ENCODE measurements around the gene NDUFV1.
"Not testable (repeated sequence)": the region's sequence is repeated elsewhere in the genome, so short reads cannot be mapped to it uniquely, and the experiment has no call there.

The NDUFV1 gene

DNA sequence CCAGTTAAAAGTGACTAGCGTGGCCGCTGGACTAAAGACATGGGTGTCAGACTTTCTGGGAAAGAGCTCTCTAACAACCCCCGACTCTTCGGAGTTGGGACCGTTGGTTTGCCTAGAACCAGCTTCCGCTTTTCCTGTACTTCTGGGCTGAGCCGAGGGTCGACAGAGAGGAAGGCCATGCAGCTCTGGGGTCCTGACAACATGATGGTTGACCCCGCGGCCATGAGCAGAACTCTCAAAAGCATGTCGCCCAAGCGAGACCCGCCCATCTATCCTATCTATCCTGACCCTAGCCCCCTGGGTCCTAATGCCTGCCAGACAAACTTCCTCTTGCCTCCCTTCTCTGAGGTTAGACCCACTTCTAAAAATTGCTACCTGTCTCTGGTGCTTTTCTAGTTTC is 13.9 kb downstream of the NDUFV1 start:
- not testable (repeated sequence) for H3K4me3 Mint-ChIP-seq, H3K9me3 Mint-ChIP-seq

DNA sequence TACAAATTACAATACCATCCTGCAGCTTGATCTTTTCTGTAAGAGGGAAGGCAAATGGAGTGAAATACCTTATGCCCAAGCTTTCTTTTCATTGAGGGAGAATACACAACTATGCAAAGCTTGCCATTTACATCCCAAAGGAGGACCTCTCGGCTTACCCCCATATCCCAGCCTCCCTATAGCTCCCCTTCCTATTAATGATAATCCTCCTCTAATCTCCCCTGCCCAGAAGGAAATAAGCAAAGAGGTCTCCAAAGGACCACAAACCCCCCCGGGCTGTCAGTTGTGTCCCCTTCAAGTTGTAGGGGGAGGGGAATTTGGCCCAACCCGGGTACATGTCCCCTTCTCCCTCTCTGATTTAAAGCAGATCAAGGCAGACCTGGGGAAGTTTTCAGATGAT is 15.2 kb downstream of the NDUFV1 start:
- H3K9me3 Mint-ChIP-seq; DNase-seq; H3K4me3 Mint-ChIP-seq; H3K27ac Mint-ChIP-seq; H3K4me1 Mint-ChIP-seq; ATAC-seq (replicated peaks); H3K27me3 Mint-ChIP-seq: not testable (repeated sequence)
- peaks cover 12 to 24% of the 10 kb centered on the region in 2 donors for H3K36me3 Mint-ChIP-seq

More for the DNA sequence above, 13.9 kb downstream of the NDUFV1 start:
- Mint-ChIP-seq H3K36me3 (peaks cover 8 to 17% of the 10 kb centered on the region in 2 donors), H3K4me1 (peaks cover 12 to 16% of the 10 kb centered on the region in 2 donors)
- not testable (repeated sequence) for H3K27me3 Mint-ChIP-seq; H3K27ac Mint-ChIP-seq; ATAC-seq (replicated peaks); DNase-seq

DNA sequence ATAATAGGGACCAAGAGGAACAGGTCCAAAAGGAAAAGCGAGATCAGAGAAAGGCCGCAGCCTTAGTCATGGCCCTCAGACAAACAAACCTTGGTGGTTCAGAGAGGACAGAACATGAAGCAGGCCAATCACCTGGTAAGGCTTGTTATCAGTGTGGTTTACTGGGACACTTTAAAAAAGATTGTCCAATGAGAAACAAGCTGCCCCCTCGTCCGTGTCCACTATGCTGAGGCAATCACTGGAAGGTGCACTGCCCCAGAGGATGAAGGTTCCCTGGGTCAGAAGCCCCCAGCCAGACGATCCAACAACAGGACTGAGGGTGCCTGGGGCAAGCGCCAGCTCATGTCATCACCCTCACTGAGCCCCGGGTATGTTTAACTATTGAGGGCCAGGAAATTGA is 16.2 kb downstream of the NDUFV1 start:
- H3K36me3 Mint-ChIP-seq: peaks cover 22 to 29% of the 10 kb centered on the region in 2 donors
- H3K4me3 Mint-ChIP-seq, DNase-seq: not testable (repeated sequence)

DNA sequence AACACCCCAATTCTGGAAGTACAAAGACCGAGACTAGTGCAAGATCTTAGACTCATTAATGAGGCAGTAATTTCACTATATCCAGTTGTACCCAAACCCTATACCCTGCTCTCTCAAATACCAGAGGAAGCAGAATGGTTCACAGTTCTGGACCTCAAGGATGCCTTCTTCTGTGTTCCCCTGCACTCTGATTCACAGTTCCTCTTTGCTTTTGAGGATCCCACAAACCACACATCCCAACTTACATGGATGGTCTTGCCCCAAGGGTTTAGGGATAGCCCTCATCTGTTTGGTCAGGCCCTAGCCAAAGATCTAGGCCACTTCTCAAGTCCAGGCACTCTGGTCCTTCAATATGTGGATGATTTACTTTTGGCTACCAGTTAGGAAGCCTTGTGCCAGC is 17.1 kb downstream of the NDUFV1 start:
- Mint-ChIP-seq H3K36me3 (peaks cover 22 to 29% of the 10 kb centered on the region in 2 donors), H3K4me1 (peaks cover 8 to 15% of the 10 kb centered on the region in 2 donors)
- not testable (repeated sequence) for H3K9me3 Mint-ChIP-seq; ATAC-seq (replicated peaks); H3K4me3 Mint-ChIP-seq; H3K27me3 Mint-ChIP-seq; H3K27ac Mint-ChIP-seq; DNase-seq

More for the DNA sequence above, 16.2 kb downstream of the NDUFV1 start:
- H3K27ac Mint-ChIP-seq; H3K4me1 Mint-ChIP-seq; ATAC-seq (replicated peaks); H3K27me3 Mint-ChIP-seq; H3K9me3 Mint-ChIP-seq: not testable (repeated sequence)

DNA sequence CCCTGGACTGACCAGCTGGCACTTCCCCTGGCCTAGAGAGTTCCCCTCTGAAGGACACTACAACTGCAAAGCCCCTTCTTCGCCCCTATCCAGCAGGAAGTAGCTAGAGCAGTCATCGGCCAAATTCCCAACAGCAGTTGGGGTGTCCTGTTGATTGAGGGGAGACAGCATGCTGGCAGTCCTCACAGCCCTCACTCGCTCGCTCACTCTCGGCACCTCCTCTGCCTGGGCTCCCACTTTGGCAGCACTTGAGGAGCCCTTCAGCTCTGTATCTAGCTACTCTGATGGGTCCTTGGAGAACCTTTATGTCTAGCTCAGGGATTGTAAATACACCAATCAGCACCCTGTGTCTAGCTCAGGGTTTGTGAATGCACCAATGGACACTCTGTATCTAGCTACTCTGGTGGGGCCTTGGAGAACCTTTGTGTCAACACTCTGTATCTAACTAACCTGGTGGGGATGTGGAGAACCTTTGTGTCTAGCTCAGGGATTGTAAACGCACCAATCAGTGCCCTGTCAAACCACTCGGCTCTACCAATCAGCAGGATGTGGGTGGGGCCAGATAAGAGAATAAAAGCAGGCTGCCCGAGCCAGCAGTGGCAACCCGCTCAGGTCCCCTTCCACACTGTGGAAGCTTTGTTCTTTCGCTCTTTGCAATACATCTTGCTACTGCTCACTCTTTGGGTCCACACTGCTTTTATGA is 19.5 kb downstream of the NDUFV1 start:
- H3K27ac Mint-ChIP-seq; DNase-seq; H3K9me3 Mint-ChIP-seq; ATAC-seq (replicated peaks); H3K4me3 Mint-ChIP-seq; H3K27me3 Mint-ChIP-seq: not testable (repeated sequence)
- H3K4me1 Mint-ChIP-seq: peaks cover 15 to 28% of the 10 kb centered on the region in 2 donors
- peaks cover 14 to 18% of the 10 kb centered on the region in 2 donors for H3K36me3 Mint-ChIP-seq

DNA sequence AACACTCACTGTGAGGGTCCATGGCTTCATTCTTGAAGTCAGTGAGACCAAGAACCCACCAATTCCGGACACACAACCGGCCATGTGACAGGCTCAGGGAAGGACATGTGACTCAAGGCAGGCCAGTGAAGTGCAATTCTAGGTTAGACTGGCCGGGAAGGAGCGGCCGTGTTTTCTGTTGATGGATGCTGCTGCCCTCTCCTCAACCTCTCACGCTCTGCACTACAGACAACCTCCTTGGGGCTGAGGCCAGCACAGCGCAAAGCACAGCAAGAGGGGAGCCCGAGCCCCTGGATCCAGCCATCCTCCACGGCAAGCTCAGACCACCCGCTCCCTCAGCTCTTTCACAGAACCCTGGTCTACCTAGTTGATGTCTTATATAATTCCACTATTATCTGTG is 20.2 kb downstream of the NDUFV1 start:
- H3K36me3 Mint-ChIP-seq: peaks cover 14 to 18% of the 10 kb centered on the region in 2 donors
- ATAC-seq (replicated peaks): no peak
- no peaks in the 10 kb centered on the region for H3K9me3 Mint-ChIP-seq
- no peaks in the 10 kb centered on the region for H3K27me3 Mint-ChIP-seq
- H3K4me3 Mint-ChIP-seq: no peak overlapping the region
- H3K27ac Mint-ChIP-seq: no peak overlapping the region
- peaks cover 15 to 31% of the 10 kb centered on the region in 2 donors for H3K4me1 Mint-ChIP-seq
- DNase-seq: no peak

DNA sequence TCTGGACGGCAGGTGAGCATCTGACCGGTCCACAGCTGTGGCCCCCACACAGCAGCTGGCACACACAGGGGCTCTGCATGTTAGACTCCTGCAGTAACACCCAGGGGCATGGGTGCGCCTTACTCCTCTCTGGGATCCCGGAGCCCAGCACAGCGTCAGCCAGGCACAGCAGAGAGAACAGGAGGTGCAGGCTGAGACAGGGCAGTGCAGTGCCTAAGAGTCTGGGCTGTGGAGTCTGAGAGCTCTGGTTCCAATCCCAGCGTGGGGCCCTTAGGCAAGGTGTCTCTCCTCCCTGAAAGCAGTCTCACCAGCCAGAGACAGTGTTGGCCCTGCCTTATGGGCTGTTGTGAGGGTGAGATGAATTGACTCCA is 20.7 kb downstream of the NDUFV1 start:
- Mint-ChIP-seq H3K4me3 (peak overlapping the region in 1 of 2 donors; percentile 50), H3K9me3 (no peaks in the 10 kb centered on the region), H3K27me3 (no peaks in the 10 kb centered on the region), H3K27ac (peak overlapping the region; percentile 25), H3K4me1 (peaks cover 16 to 33% of the 10 kb centered on the region in 2 donors), H3K36me3 (peaks cover 14 to 18% of the 10 kb centered on the region in 2 donors)
- ATAC-seq (replicated peaks) (no peak), DNase-seq (no peak)

DNA sequence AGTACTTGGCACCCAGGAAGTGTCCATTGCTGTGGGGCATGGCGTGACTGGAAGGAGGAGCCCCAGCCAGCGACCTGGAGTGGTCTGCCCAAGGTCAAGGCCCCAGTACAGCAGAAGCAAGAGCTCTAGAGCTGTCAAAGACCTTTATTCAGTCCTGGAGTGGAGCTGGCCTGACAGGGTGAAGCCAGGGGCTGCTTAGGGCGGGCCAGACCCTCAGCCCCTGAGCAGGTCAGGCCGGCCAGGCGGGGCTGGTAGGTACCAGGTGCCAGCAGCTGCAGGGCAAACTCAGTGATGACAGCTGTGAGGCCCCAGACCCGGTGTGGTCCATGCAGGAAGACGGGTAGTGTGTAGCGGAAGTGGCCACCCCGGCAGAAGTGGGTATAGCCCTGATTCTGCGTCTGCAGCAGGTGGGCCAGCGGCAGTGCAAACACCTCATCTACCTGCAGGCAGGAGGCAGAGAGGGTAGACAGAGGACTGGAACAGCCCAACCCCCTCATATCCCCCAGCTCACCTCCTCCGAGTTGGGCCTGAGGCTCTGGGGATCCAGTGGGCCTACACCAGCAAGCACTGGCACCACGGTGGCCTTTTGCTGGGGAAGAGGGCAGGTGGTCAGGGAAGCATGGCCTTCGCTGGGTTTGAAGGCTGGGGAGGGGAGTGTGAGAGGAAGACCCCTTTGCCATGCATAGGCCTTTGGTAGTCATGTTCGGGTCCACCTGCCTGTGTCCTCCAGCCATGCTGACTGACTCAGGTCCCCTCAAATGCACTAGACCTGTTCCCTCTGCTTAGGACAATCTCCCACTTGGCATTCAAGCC is 21.3 kb downstream of the NDUFV1 start:
- H3K36me3 Mint-ChIP-seq: peaks cover 14 to 18% of the 10 kb centered on the region in 2 donors

DNA sequence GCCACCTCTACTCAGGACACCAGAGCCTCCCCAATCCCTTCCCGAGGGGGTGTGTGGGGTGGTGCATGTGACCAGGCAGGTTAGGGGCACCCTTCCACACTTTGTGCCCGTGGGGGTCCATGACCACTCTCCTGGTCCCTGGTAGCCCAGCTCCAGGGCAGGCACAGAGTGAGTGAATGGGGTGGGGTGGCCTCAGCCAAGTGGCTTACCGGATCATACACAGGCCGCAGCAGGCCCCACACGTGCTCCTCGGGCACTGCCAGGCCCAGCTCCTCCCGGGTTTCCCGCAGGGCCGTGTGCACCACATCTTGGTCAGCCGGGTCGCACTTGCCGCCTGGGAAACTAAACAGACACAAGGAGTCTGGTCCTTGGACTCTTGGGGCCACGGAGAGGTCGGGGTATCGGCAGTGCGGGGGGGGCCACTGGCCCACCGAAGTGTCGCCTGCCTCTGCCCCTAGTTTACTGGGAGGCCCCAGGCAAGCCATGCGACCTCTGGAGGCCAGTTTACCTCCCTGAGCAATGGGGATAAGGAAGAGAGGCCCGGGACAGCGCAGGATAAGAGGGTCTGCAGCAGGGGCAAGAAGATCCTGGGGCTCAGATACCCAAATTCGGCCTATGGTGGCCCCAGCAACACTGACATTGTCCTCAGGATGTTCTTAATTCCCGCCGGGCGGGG is 22.1 kb downstream of the NDUFV1 start:
- peaks cover 16 to 33% of the 10 kb centered on the region in 2 donors for H3K4me1 Mint-ChIP-seq
- no peaks in the 10 kb centered on the region for H3K9me3 Mint-ChIP-seq
- H3K36me3 Mint-ChIP-seq: peaks cover 14 to 18% of the 10 kb centered on the region in 2 donors
- DNase-seq: no peak
- no peak for ATAC-seq (replicated peaks)
- peak overlapping the region; percentile 79 to 81 for H3K4me3 Mint-ChIP-seq
- H3K27me3 Mint-ChIP-seq: no peaks in the 10 kb centered on the region
- H3K27ac Mint-ChIP-seq: peak overlapping the region; percentile 93

More for the DNA sequence above, 21.3 kb downstream of the NDUFV1 start:
- H3K27ac Mint-ChIP-seq: peak overlapping the region; percentile 25
- H3K4me3 Mint-ChIP-seq: peak overlapping the region in 1 of 2 donors; percentile 50
- no peaks in the 10 kb centered on the region for H3K27me3 Mint-ChIP-seq
- ATAC-seq (replicated peaks): no peak
- no peak for DNase-seq
- peaks cover 16 to 33% of the 10 kb centered on the region in 2 donors for H3K4me1 Mint-ChIP-seq
- no peaks in the 10 kb centered on the region for H3K9me3 Mint-ChIP-seq

DNA sequence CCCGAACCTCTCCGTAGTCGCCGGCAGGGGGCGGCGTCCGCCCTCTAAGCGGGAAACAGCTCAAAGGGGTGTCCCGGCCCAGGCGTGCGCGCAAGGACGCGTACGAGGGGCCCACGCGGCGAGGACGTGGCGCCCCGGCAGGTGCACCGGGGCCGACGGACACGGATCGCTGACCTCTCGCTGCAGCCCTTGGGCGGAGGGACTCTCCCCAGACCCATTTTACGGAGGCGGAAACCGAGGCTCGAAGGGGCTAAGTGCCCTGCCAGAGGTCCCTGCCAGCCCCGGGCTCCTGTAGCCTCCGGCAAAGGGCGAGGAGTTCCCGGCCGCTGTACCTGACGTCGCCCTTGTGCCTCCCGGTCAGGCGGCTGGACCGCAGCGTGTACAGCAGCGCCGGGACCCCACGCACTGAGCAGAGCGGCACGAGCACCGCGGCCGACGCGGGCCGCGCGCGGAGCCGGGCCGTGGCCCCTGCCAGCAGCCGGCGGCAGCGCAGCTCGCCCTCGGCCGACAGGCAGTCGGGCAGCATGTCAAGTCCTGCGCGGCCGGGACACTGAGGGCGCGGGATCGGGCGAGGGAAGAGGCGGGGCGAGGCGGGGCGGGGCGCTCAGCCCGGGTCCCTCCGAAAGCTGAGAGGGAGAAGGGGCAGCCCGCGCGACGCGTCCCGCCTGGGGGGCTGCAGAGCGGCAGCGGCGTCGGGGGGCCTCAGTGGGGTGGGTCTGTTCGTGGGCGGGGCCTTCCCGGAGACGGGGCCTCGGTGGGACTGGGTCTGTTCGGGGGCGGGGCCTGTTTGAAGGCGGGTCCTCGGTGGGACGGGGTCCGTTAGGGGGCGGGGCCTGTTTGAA is 22.9 kb downstream of the NDUFV1 start, which contains the start of gene NUDT8:
TSS of gene NUDT8 (minus strand) at position 552 of the 842 bp plus-strand sequence. CDS start at position 526, 26 bp downstream.
- peak; percentile 88 for DNase-seq
- peaks cover 14 to 18% of the 10 kb centered on the region in 2 donors for H3K36me3 Mint-ChIP-seq
- no peaks in the 10 kb centered on the region for H3K9me3 Mint-ChIP-seq
- peak within 1 kb of the TSS; percentile 93 for H3K27ac Mint-ChIP-seq
- H3K4me3 Mint-ChIP-seq: peak within 1 kb of the TSS; percentile 82 to 86
- H3K4me1 Mint-ChIP-seq: peaks cover 16 to 33% of the 10 kb centered on the region in 2 donors
- H3K27me3 Mint-ChIP-seq: no peaks in the 10 kb centered on the region
- peak; percentile 73 for ATAC-seq (replicated peaks)

DNA sequence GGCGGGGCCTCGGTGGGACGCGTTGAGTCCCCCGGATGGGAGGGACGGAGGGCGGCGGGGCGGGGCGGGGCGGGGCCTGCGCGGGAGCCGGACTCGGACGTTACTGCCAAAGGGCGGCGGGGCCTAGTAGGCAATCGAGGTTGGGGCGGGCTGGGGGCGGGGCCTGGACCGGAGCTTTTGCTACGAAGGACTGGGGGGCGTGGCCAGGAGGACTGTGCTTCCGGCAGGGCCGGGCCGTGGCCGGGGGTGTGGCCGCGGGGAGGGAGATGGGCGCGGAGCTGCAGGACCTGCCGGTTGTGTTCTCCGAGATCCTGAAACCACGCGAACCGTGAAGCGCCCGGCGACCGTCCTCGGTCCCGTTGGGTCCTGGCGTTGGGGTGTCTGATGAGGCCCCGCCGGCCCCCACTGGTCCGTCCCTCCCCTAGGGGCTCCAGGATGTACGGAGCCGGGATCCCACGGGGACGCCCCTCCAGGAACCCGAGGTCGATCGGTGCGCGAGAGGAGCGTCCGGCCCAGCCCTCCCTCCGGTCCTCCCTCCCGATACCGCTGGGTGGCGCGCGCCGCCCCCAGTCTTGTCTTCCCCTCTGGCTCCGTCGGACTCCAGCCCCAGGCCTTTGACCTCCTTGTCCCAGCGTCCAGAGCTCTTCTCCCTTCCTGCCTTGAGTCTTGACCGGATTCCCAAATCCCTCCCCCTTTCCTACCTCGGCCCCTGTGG is 23.6 kb downstream of the NDUFV1 start:
- peak overlapping the region; percentile 88 for H3K27ac Mint-ChIP-seq
- peaks cover 16 to 28% of the 10 kb centered on the region in 2 donors for H3K4me1 Mint-ChIP-seq
- ATAC-seq (replicated peaks) (peak; percentile 68 to 76), DNase-seq (peak; percentile 96)
- H3K27me3 Mint-ChIP-seq: peaks cover 0 to 3% of the 10 kb centered on the region in 2 donors
- H3K9me3 Mint-ChIP-seq: no peaks in the 10 kb centered on the region
- peak overlapping the region; percentile 82 to 86 for H3K4me3 Mint-ChIP-seq
- H3K36me3 Mint-ChIP-seq: peaks cover 14 to 18% of the 10 kb centered on the region in 2 donors

DNA sequence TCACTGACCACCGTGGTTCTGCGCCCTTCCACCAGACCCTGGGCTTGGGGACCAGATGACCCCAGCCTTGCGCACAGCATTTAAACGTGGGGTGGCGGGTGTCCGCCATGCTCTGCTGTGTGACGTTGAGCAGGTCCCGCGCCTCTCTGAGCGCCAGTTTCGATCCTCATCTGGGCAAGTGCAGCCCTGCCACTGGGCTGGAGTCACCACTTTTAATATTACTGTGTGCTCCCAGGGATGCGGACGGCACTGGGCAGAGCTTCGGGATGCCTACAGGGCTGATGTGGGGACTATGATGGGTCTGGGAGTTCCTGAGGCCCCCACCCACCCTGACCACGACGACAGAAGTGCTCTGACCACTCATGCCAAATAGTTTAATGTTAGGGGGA is 24.2 kb downstream of the NDUFV1 start:
- H3K27me3 Mint-ChIP-seq: peaks cover 0 to 3% of the 10 kb centered on the region in 2 donors

DNA sequence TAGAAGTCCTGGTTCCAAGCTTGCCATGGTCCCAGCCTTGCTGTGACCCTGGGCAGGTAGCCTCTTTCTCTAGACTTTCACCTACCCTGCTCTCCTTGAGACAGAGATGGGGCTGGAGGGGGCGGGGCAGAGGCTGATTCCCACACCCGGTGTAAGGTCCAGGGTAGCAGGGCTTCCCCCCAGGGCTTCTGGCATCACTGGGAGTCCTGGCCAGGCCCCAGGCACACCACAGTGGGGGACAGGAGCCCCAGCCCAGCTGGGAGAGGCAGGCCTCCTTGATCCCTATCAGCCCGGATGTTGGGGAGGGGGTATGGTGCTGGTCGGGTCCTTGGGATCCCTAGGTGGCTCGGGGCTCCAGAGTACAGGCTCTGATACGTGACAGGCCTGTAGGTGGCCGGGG is 24.7 kb downstream of the NDUFV1 start:
- DNase-seq: no peak
- peak overlapping the region in 1 of 2 donors; percentile 86 for H3K4me3 Mint-ChIP-seq
- H3K4me1 Mint-ChIP-seq: peaks cover 16 to 26% of the 10 kb centered on the region in 2 donors
- no peak overlapping the region for H3K27ac Mint-ChIP-seq
- ATAC-seq (replicated peaks): no peak
- H3K27me3 Mint-ChIP-seq: peaks cover 0 to 3% of the 10 kb centered on the region in 2 donors
- H3K9me3 Mint-ChIP-seq: no peaks in the 10 kb centered on the region
- peaks cover 14 to 15% of the 10 kb centered on the region in 2 donors for H3K36me3 Mint-ChIP-seq

More for the DNA sequence above, 24.2 kb downstream of the NDUFV1 start:
- Mint-ChIP-seq H3K4me3 (peak overlapping the region; percentile 82 to 86), H3K36me3 (peaks cover 14 to 18% of the 10 kb centered on the region in 2 donors), H3K9me3 (no peaks in the 10 kb centered on the region), H3K4me1 (peaks cover 16 to 26% of the 10 kb centered on the region in 2 donors), H3K27ac (peak overlapping the region; percentile 88)
- no peak for ATAC-seq (replicated peaks)
- DNase-seq: no peak

Measured in stimulated activated naive B cell treated with anti-CD40 and anti-IgM and Interleukin-4, amounts not matched to agents 10 μg/mL and 1 μg/mL and 100 μg/mL, for 72 hours (primary cell).